Gastrocnemius medialis (tissue), 4 donors: ENCODE measurements around the gene RPS18. TPM values are rescaled to one million over a fixed set of nuclear protein-coding genes. Genes with fewer than 3 reads are reported as not detected.
"Not testable (repeated sequence)": the region's sequence is repeated elsewhere in the genome, so short reads cannot be mapped to it uniquely, and the experiment has no call there.

Experiments used
- ATAC-seq, 2 donors: fragments of 150-250 bp; one replicate each; pipeline ENCODE4 v1.9.1; 2016
- DNase-seq, 2 donors: peaks; one replicate each; pipeline ENCODE4 v3.0.0-alpha.2; 2019
- H3K27ac ChIP-seq, 4 donors: fragments of 200-600 bp; sonication (generic); 1 replicate in 1 of 4; 2 replicates in 3 of 4; pipeline ENCODE4 v1.5.1; 2016 to 2018; ENCODE audit warnings: mild to moderate bottlenecking in 2 of 4, moderate library complexity in 1 of 4
- H3K27me3 ChIP-seq, 3 donors: fragments of 200-600 bp; sonication (generic) in 2 of 3; 1 replicate in 1 of 3; 2 replicates in 2 of 3; pipeline versions ENCODE4 v1.5.1 to v1.6.0; 2016 to 2019; ENCODE audit warnings: mild to moderate bottlenecking in 1 of 3, moderate library complexity in 1 of 3
- H3K36me3 ChIP-seq, 2 donors: fragments of 200-600 bp; sonication (generic) in 1 of 2; one replicate each; pipeline ENCODE4 v1.5.1; 2017 to 2018
- H3K4me1 ChIP-seq, 2 donors: fragments of 200-600 bp; sonication (generic) in 1 of 2; one replicate each; pipeline ENCODE4 v1.5.1; 2016 to 2017; ENCODE audit warnings: mild to moderate bottlenecking in 2 of 2
- H3K4me3 ChIP-seq, 4 donors: fragments of 200-600 bp; sonication (generic) in 3 of 4; 1 replicate in 1 of 4; 2 replicates in 3 of 4; pipeline ENCODE4 v1.5.1; 2016 to 2019; ENCODE audit warnings: mild to moderate bottlenecking in 2 of 4
- H3K9me3 ChIP-seq, 3 donors: fragments of 200-600 bp; sonication (generic) in 2 of 3; 1 replicate in 1 of 3; 2 replicates in 2 of 3; pipeline ENCODE4 v1.5.1; 2016 to 2019
- POLR2A ChIP-seq, 2 donors: fragments of 450-650 bp; IDR thresholded peaks; one replicate each; pipeline ENCODE4 v1.6.1; 2017; ENCODE audit warnings: antibody characterized with exemption in 2 of 2, mild to moderate bottlenecking in 2 of 2, moderate library complexity in 2 of 2
- in situ Hi-C, 4 donors: fragments of 200-750 bp; cut with MboI; loops; one replicate each; pipeline versions ENCODE4 v1.15.0 to v1.8.0; 2017; ENCODE audit warnings: low sequenced_read_pairs in 4 of 4
- intact Hi-C: fragments of 100-400 bp; cut with DNase I; formaldehyde crosslinking; loops from one replicate; pipeline ENCODE4 v1.15.1; 2023; ENCODE audit warnings: low total_unique reads
- total RNA-seq, 4 donors: library from RNA; depleted of rRNA; stranded (reverse); fragments of >200 nt; gene quantifications; one replicate each; pipeline versions ENCODE4 v1.1.0 to v1.2.3, GENCODE V29; 2016
- TF ChIP-seq, protein P1 (sequence below), 5 experiments: fragments of 450-650 bp in 3 of 5; fragments of 200-600 bp in 2 of 5; sonication (generic) in 2 of 5; IDR thresholded peaks in 4 of 5; conservative IDR thresholded peaks in 1 of 5; 1 replicate in 4 of 5; 2 replicates in 1 of 5; pipeline ENCODE4 v1.5.1; 2016 to 2019; ENCODE audit warnings: antibody characterized with exemption in 5 of 5, mild to moderate bottlenecking in 3 of 5, moderate library complexity in 3 of 5

RPS18 gene
- total RNA-seq, 4 donors from 2014 or later = 1,834 to 2,142 (median 2,010) TPM

DNA sequence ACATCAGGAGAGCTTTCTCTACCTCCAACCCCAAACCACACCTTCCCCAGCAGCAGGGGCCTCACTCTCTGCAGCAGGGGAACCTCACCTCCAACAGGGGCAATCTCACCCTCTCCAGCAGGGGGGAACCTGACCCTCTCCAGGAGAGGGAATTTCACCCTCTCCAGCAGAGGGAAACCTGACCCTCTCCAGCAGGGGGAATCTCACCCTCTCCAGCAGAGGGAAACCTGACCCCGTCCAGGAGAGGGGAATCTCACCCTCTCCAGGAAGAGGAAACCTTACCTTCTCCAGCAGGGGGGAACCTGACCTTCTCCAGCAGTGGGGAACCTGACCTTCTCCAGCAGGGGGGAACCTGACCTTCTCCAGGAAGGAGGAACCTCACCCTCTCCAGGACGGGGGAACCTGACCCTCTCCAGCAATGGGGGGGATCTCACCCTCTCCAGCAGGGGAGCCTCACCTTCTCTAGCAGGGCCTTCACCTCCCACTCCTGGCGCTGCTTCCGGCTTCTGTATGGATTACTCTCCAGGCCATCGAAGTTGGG lies 8.2 kb downstream of the RPS18 start:
- H3K4me1 ChIP-seq = peaks cover 24 to 43% of the 10 kb centered on the region in 2 donors
- in situ Hi-C loops (loop anchor here in 1 of 4 donors (25.0 kb wide), 1 partner anchor 1418 kb away; the partner anchor contains the start of gene NEU1), intact Hi-C loops (loop anchor here (10.0 kb wide), 1 partner anchor 1105 kb away; the partner anchor contains the start of genes AGPAT1 and RNF5)
- no peaks in the 10 kb centered on the region for H3K9me3 ChIP-seq
- peak overlapping the region in 3 of 4 donors; percentile 10 to 81 (median 40) for H3K27ac ChIP-seq
- ATAC-seq = peak; percentile 60 to 76
- peak in 1 of 2 donors; percentile 65 for DNase-seq
- H3K36me3 ChIP-seq = peaks cover 0 to 50% of the 10 kb centered on the region in 2 donors
- H3K27me3 ChIP-seq = no peaks in the 10 kb centered on the region
- TF ChIP-seq, protein P1, sequence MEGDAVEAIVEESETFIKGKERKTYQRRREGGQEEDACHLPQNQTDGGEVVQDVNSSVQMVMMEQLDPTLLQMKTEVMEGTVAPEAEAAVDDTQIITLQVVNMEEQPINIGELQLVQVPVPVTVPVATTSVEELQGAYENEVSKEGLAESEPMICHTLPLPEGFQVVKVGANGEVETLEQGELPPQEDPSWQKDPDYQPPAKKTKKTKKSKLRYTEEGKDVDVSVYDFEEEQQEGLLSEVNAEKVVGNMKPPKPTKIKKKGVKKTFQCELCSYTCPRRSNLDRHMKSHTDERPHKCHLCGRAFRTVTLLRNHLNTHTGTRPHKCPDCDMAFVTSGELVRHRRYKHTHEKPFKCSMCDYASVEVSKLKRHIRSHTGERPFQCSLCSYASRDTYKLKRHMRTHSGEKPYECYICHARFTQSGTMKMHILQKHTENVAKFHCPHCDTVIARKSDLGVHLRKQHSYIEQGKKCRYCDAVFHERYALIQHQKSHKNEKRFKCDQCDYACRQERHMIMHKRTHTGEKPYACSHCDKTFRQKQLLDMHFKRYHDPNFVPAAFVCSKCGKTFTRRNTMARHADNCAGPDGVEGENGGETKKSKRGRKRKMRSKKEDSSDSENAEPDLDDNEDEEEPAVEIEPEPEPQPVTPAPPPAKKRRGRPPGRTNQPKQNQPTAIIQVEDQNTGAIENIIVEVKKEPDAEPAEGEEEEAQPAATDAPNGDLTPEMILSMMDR (IDR thresholded peaks at IDR 0.05 in 4 of 5, conservative IDR thresholded peaks at IDR 0.05 in 1 of 5) = peak in 3 of 5 experiments; percentile 39 to 44 (median 44)
- TF ChIP-seq POLR2A (IDR thresholded peaks at IDR 0.05) = no peak
- H3K4me3 ChIP-seq = no peak overlapping the region

DNA sequence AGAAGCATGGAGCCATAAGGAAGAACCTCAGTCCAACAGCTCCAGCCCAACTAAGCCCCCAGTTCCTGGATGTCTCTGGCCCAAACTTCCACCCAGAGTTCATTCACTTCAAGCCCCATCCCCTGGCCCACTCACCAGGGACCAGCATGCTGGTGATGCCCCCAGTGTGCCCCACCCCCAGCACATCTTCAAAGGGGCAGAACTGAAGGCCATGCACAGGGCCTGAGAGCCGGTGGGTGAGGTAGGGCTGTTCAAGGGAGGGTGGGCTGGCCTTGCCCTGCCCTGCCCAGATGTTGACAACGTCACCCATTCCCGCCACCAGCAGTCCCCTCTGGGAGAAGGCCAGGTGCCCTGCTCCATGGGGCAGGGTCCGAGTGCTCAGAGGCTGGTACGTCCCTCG lies 8.7 kb downstream of the RPS18 start:
- intact Hi-C loops = no loop called here
- Histone ChIP-seq H3K27me3 (no peaks in the 10 kb centered on the region), H3K27ac (peak overlapping the region in 3 of 4 donors; percentile 10 to 81 (median 40)), H3K4me1 (peaks cover 23 to 38% of the 10 kb centered on the region in 2 donors), H3K36me3 (peaks cover 0 to 50% of the 10 kb centered on the region in 2 donors), H3K9me3 (no peaks in the 10 kb centered on the region), H3K4me3 (no peak overlapping the region)
- DNase-seq = no peak
- ATAC-seq = no peak
- in situ Hi-C loops = loop anchor here in 1 of 4 donors (25.0 kb wide), 1 partner anchor 1418 kb away; the partner anchor contains the start of gene NEU1
- TF ChIP-seq, protein P1 (IDR thresholded peaks at IDR 0.05 in 4 of 5, conservative IDR thresholded peaks at IDR 0.05 in 1 of 5) = no peak
- TF ChIP-seq POLR2A (IDR thresholded peaks at IDR 0.05) = no peak

DNA sequence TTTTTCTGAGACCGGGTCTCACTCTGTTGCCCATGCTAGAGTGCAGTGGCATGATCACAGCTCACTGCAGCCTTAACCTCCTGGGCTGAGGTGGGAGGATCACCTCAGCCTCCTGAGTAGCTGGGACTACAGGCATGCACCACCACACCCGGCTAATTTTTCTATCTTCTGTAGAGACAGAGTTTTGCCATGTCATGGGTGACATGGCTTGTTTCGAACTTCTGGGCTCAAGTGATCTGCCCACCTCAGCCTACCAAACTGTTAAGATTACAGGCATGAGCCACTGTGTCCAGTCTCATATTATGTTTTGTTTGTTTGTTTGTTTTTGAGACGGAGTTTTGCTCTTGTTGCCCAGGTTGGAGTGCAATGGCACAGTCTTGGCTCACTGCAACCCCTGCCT lies 13.3 kb downstream of the RPS18 start:
- not testable (repeated sequence) for ATAC-seq, H3K4me3 ChIP-seq, H3K27ac ChIP-seq, H3K27me3 ChIP-seq, DNase-seq, H3K9me3 ChIP-seq
- peaks cover 15% of the 10 kb centered on the region in 2 donors for H3K4me1 ChIP-seq
- in situ Hi-C loops (loop anchor here in 1 of 4 donors (25.0 kb wide), 1 partner anchor 1423 kb away; the partner anchor contains the start of gene NEU1), intact Hi-C loops (loop anchor here (5.0 kb wide), 1 partner anchor 142 kb away; no protein-coding TSS in a partner anchor)
- peaks cover 0 to 59% of the 10 kb centered on the region in 2 donors for H3K36me3 ChIP-seq

DNA sequence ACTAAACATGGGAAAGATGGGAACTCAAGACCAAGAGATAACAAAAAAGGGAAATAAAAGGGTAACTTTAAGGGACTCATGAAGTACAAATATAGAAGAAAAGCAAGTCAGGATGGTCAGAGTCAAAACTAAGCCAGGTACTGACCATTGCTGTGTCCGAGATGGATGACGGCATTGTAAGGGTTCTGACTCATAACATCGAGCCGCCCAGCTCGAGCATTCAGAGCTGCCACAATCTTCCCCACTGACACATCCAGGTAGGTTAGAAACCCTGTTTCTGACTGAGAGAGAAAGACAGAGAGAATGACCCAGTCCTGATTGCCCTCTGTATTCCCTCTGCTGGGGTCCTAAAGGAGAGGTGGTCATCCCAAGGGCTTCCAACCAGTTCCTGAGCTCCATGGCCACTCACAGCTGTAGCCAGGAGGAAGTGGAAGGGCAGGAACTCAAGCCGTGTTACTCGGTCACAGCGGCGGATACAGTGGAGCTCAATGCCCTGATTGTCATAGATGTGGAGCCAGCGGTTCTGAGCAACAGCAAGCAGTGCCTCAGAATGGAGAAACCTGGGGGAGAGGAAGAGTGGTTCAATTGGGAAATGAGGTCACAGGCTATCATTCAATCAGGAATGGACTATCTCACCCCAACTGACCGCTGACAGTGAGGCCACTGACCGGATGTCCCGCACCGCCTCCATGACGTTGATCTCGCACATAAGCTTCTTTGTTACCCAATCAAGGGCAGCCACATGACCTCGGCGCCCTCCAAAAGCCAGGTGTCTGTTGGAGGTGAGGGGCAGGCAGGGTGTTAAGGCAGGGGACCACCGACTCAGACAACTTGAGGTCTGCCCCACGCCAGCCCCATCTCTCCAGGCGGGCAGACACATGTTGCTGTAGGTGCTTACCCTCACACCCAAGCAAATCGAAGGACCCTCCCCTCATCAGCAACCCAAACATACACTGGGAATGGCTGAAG lies 15.4 kb downstream of the RPS18 start:
- DNase-seq = no peak
- no peak overlapping the region for H3K4me3 ChIP-seq
- H3K9me3 ChIP-seq = no peaks in the 10 kb centered on the region
- in situ Hi-C loops (loop anchor here in 1 of 4 donors (25.0 kb wide), 1 partner anchor 1425 kb away; the partner anchor contains the start of gene NEU1), intact Hi-C loops (loop anchor here (5.0 kb wide), 1 partner anchor 140 kb away; no protein-coding TSS in a partner anchor)
- TF ChIP-seq POLR2A (IDR thresholded peaks at IDR 0.05) = no peak
- TF ChIP-seq, protein P1 (IDR thresholded peaks at IDR 0.05 in 4 of 5, conservative IDR thresholded peaks at IDR 0.05 in 1 of 5) = no peak
- H3K27me3 ChIP-seq = no peaks in the 10 kb centered on the region
- ATAC-seq = no peak
- H3K4me1 ChIP-seq = peaks cover 18% of the 10 kb centered on the region in 2 donors
- no peak overlapping the region for H3K27ac ChIP-seq
- H3K36me3 ChIP-seq = peaks cover 2 to 69% of the 10 kb centered on the region in 2 donors
